ENCODE measurements around the gene APOD.
"Not testable (repeated sequence)": the region's sequence is repeated elsewhere in the genome, so short reads cannot be mapped to it uniquely, and the experiment has no call there.

Gene APOD

GRCh38 chr3:195617784-195618659 is 34.3 kb upstream of the APOD start:
- DNase-seq (ENCODE audit: low read depth) = not testable (repeated sequence)

GRCh38 chr3:195617134-195617533 is 33.4 kb upstream of the APOD start:
- not testable (repeated sequence) for DNase-seq (ENCODE audit: low read depth)

- DNase-seq (ENCODE audit: low read depth) = no peak
Measured at GRCh38 chr3:195616681-195617080, 32.9 kb upstream of the APOD start.

- DNase-seq (ENCODE audit: low read depth) = not testable (repeated sequence)
Measured at GRCh38 chr3:195615952-195616537, 32.3 kb upstream of the APOD start.

- not testable (repeated sequence) for DNase-seq (ENCODE audit: low read depth)
Measured at GRCh38 chr3:195614672-195615504, 31.1 kb upstream of the APOD start.

GRCh38 chr3:195613468-195614069 is 29.8 kb upstream of the APOD start:
- no peak for DNase-seq (ENCODE audit: low read depth)

- no peak for DNase-seq (ENCODE audit: low read depth)
Measured at GRCh38 chr3:195612075-195612800, 28.5 kb upstream of the APOD start.

- DNase-seq (ENCODE audit: low read depth) = no peak
Measured at GRCh38 chr3:195609229-195609628, 25.5 kb upstream of the APOD start.

- DNase-seq (ENCODE audit: low read depth) = not testable (repeated sequence)
Measured at GRCh38 chr3:195601785-195602184, 18.0 kb upstream of the APOD start.

- DNase-seq (ENCODE audit: low read depth) = no peak
Measured at GRCh38 chr3:195601382-195601781, 17.6 kb upstream of the APOD start.

GRCh38 chr3:195599926-195600325 is 16.2 kb upstream of the APOD start:
- not testable (repeated sequence) for DNase-seq (ENCODE audit: low read depth)

- not testable (repeated sequence) for DNase-seq (ENCODE audit: low read depth)
Measured at GRCh38 chr3:195599516-195599915, 15.8 kb upstream of the APOD start.

- no peak for DNase-seq (ENCODE audit: low read depth)
Measured at GRCh38 chr3:195597848-195598247, 14.1 kb upstream of the APOD start.

- no peak for DNase-seq (ENCODE audit: low read depth)
Measured at GRCh38 chr3:195597229-195597628, 13.5 kb upstream of the APOD start.

- DNase-seq (ENCODE audit: low read depth) = no peak
Measured at GRCh38 chr3:195596765-195597171, 13.0 kb upstream of the APOD start.

GRCh38 chr3:195595785-195596531 is 12.2 kb upstream of the APOD start:
- DNase-seq (ENCODE audit: low read depth) = no peak

- DNase-seq (ENCODE audit: low read depth) = no peak
Measured at GRCh38 chr3:195591852-195592251, 8.1 kb upstream of the APOD start.

- no peak for DNase-seq (ENCODE audit: low read depth)
Measured at GRCh38 chr3:195591220-195591619, 7.5 kb upstream of the APOD start.

GRCh38 chr3:195590381-195590780 is 6.6 kb upstream of the APOD start:
- not testable (repeated sequence) for DNase-seq (ENCODE audit: low read depth)

- not testable (repeated sequence) for DNase-seq (ENCODE audit: low read depth)
Measured at GRCh38 chr3:195589796-195590195, 6.1 kb upstream of the APOD start.

GRCh38 chr3:195587824-195588223 is 4.1 kb upstream of the APOD start:
- no peak for DNase-seq (ENCODE audit: low read depth)

Measured in HS-5 (cell line).